ENCODE data around the gene ATRNL1. TPM values are rescaled to one million over a fixed set of nuclear protein-coding genes. Genes with fewer than 3 reads are reported as not detected.
A peak's percentile ranks its signal among the peaks of the same experiment; 100 is the strongest.

The ATRNL1 gene
- total and polyA plus RNA-seq, 7 experiments from 2014 or later: 0.46 to 1.0 TPM; not detected in 5

- ATAC-seq: no peak
- Mint-ChIP-seq H3K27ac (no peak overlapping the region), H3K27me3 (peaks cover 1 to 18% (median 12%) of the 10 kb centered on the region in 5 donors), H3K4me3 (no peak overlapping the region), H3K36me3 (no peaks in the 10 kb centered on the region), H3K4me1 (no peaks in the 10 kb centered on the region), H3K9me3 (no peaks in the 10 kb centered on the region)
- peak in 4 of 9 donors; percentile 2 to 14 (median 6) for DNase-seq
- ChIA-PET CTCF (interaction anchor here (1.0 to 1.2 kb wide), 2 partner anchors 825 to 1331 kb away, joined by 3 read pairs; no protein-coding TSS in a partner anchor), POLR2A (no interaction called here)
- H3K27me3 ChIP-seq (ENCODE audit: control insufficient read depth in 2 of 2, insufficient read depth in 2 of 2, low read length in 2 of 2): no peaks in the 10 kb centered on the region
- intact Hi-C loops (cut with micrococcal nuclease): loop anchor here (1.0 to 10.0 kb wide), 5 partner anchors 252 to 1332 kb away; no protein-coding TSS in a partner anchor
- H3K36me3 ChIP-seq (ENCODE audit: control insufficient read depth in 2 of 3, insufficient read depth in 3 of 3, low read length in 3 of 3): no peaks in the 10 kb centered on the region
- H3K27ac ChIP-seq (ENCODE audit: low read depth, low read length): no peak overlapping the region
- H3K4me1 ChIP-seq (ENCODE audit: control insufficient read depth in 2 of 2, insufficient read depth in 2 of 2, low read length in 2 of 2): no peaks in the 10 kb centered on the region
- H3K9me3 ChIP-seq (ENCODE audit: control insufficient read depth in 2 of 3, low read length in 3 of 3): no peaks in the 10 kb centered on the region
- no peak overlapping the region for H3K4me3 ChIP-seq (ENCODE audit: low read length)
Measured at GRCh38 chr10:115129752-115130151, 36.6 kb downstream of the ATRNL1 start.

GRCh38 chr10:115136616-115137015 is 43.5 kb downstream of the ATRNL1 start:
- no peak overlapping the region for H3K27ac ChIP-seq (ENCODE audit: low read depth, low read length)
- no peaks in the 10 kb centered on the region for H3K4me1 Mint-ChIP-seq
- no peak for ATAC-seq
- H3K27ac Mint-ChIP-seq: no peak overlapping the region
- H3K36me3 ChIP-seq (ENCODE audit: control insufficient read depth in 2 of 3, insufficient read depth in 3 of 3, low read length in 3 of 3): no peaks in the 10 kb centered on the region
- no peak overlapping the region for H3K4me3 Mint-ChIP-seq
- no peaks in the 10 kb centered on the region for H3K36me3 Mint-ChIP-seq
- no peak overlapping the region for H3K4me3 ChIP-seq (ENCODE audit: low read length)
- CTCF ChIA-PET: no interaction called here
- no peaks in the 10 kb centered on the region for H3K27me3 ChIP-seq (ENCODE audit: control insufficient read depth in 2 of 2, insufficient read depth in 2 of 2, low read length in 2 of 2)
- no peak for DNase-seq
- H3K9me3 Mint-ChIP-seq: peaks cover 0 to 7% (median 2%) of the 10 kb centered on the region in 11 donors
- intact Hi-C loops (cut with micrococcal nuclease): no loop called here
- POLR2A ChIA-PET: no interaction called here
- no peaks in the 10 kb centered on the region for H3K4me1 ChIP-seq (ENCODE audit: control insufficient read depth in 2 of 2, insufficient read depth in 2 of 2, low read length in 2 of 2)
- H3K9me3 ChIP-seq (ENCODE audit: control insufficient read depth in 2 of 3, low read length in 3 of 3): no peaks in the 10 kb centered on the region
- H3K27me3 Mint-ChIP-seq: peaks cover 3 to 28% (median 13%) of the 10 kb centered on the region in 5 donors

- no peaks in the 10 kb centered on the region for H3K36me3 Mint-ChIP-seq
- no peak for ATAC-seq
- H3K27ac ChIP-seq (ENCODE audit: low read depth, low read length): no peak overlapping the region
- peaks cover 0 to 13% (median 2%) of the 10 kb centered on the region in 5 donors for H3K27me3 Mint-ChIP-seq
- ChIA-PET CTCF (no interaction called here), POLR2A (no interaction called here)
- peaks cover 0 to 6% (median 2%) of the 10 kb centered on the region in 11 donors for H3K9me3 Mint-ChIP-seq
- H3K4me3 Mint-ChIP-seq: no peak overlapping the region
- no peaks in the 10 kb centered on the region for H3K27me3 ChIP-seq (ENCODE audit: control insufficient read depth in 2 of 2, insufficient read depth in 2 of 2, low read length in 2 of 2)
- no peak overlapping the region for H3K4me3 ChIP-seq (ENCODE audit: low read length)
- no peaks in the 10 kb centered on the region for H3K36me3 ChIP-seq (ENCODE audit: control insufficient read depth in 2 of 3, insufficient read depth in 3 of 3, low read length in 3 of 3)
- no peaks in the 10 kb centered on the region for H3K4me1 Mint-ChIP-seq
- intact Hi-C loops (cut with micrococcal nuclease): no loop called here
- no peak for DNase-seq
- H3K27ac Mint-ChIP-seq: no peak overlapping the region
- no peaks in the 10 kb centered on the region for H3K4me1 ChIP-seq (ENCODE audit: control insufficient read depth in 2 of 2, insufficient read depth in 2 of 2, low read length in 2 of 2)
- no peaks in the 10 kb centered on the region for H3K9me3 ChIP-seq (ENCODE audit: control insufficient read depth in 2 of 3, low read length in 3 of 3)
Measured at GRCh38 chr10:115141254-115141653, 48.1 kb downstream of the ATRNL1 start.

GRCh38 chr10:115157357-115157756 is 64.2 kb downstream of the ATRNL1 start:
- no peaks in the 10 kb centered on the region for H3K4me1 ChIP-seq (ENCODE audit: control insufficient read depth in 2 of 2, insufficient read depth in 2 of 2, low read length in 2 of 2)
- peaks cover 0 to 5% (median 0%) of the 10 kb centered on the region in 11 donors for H3K9me3 Mint-ChIP-seq
- no peak for ATAC-seq
- no peaks in the 10 kb centered on the region for H3K36me3 ChIP-seq (ENCODE audit: control insufficient read depth in 2 of 3, insufficient read depth in 3 of 3, low read length in 3 of 3)
- H3K27me3 Mint-ChIP-seq: peaks cover 5 to 34% (median 18%) of the 10 kb centered on the region in 5 donors
- H3K27ac ChIP-seq (ENCODE audit: low read depth, low read length): no peak overlapping the region
- no peak overlapping the region for H3K27ac Mint-ChIP-seq
- no peaks in the 10 kb centered on the region for H3K27me3 ChIP-seq (ENCODE audit: control insufficient read depth in 2 of 2, insufficient read depth in 2 of 2, low read length in 2 of 2)
- H3K4me3 Mint-ChIP-seq: no peak overlapping the region
- no peaks in the 10 kb centered on the region for H3K36me3 Mint-ChIP-seq
- intact Hi-C loops (cut with micrococcal nuclease): no loop called here
- H3K9me3 ChIP-seq (ENCODE audit: control insufficient read depth in 2 of 3, low read length in 3 of 3): no peaks in the 10 kb centered on the region
- no peak overlapping the region for H3K4me3 ChIP-seq (ENCODE audit: low read length)
- H3K4me1 Mint-ChIP-seq: no peaks in the 10 kb centered on the region
- CTCF ChIA-PET: no interaction called here
- DNase-seq: no peak
- POLR2A ChIA-PET: no interaction called here

GRCh38 chr10:115163129-115163528 is 70.0 kb downstream of the ATRNL1 start:
- DNase-seq (no peak), ATAC-seq (no peak)
- Histone ChIP-seq H3K9me3 (ENCODE audit: control insufficient read depth in 2 of 3, low read length in 3 of 3) (no peaks in the 10 kb centered on the region), H3K27me3 (ENCODE audit: control insufficient read depth in 2 of 2, insufficient read depth in 2 of 2, low read length in 2 of 2) (no peaks in the 10 kb centered on the region), H3K27ac (ENCODE audit: low read depth, low read length) (no peak overlapping the region), H3K36me3 (ENCODE audit: control insufficient read depth in 2 of 3, insufficient read depth in 3 of 3, low read length in 3 of 3) (no peaks in the 10 kb centered on the region), H3K4me3 (ENCODE audit: low read length) (no peak overlapping the region), H3K4me1 (ENCODE audit: control insufficient read depth in 2 of 2, insufficient read depth in 2 of 2, low read length in 2 of 2) (no peaks in the 10 kb centered on the region)
- peaks cover 0 to 19% (median 9%) of the 10 kb centered on the region in 5 donors for H3K27me3 Mint-ChIP-seq
- ChIA-PET POLR2A (no interaction called here), CTCF (no interaction called here)
- no peak overlapping the region for H3K27ac Mint-ChIP-seq
- H3K4me1 Mint-ChIP-seq: no peaks in the 10 kb centered on the region
- H3K4me3 Mint-ChIP-seq: no peak overlapping the region
- H3K36me3 Mint-ChIP-seq: no peaks in the 10 kb centered on the region
- peaks cover 0 to 4% (median 0%) of the 10 kb centered on the region in 11 donors for H3K9me3 Mint-ChIP-seq
- intact Hi-C loops (cut with micrococcal nuclease): no loop called here

GRCh38 chr10:115164220-115164619 is 71.1 kb downstream of the ATRNL1 start:
- no peak overlapping the region for H3K27ac Mint-ChIP-seq
- H3K9me3 ChIP-seq (ENCODE audit: control insufficient read depth in 2 of 3, low read length in 3 of 3): no peaks in the 10 kb centered on the region
- ATAC-seq: no peak

GRCh38 chr10:115167751-115168150 is 74.6 kb downstream of the ATRNL1 start:
- no peak overlapping the region for H3K27ac Mint-ChIP-seq
- POLR2A ChIA-PET: no interaction called here
- intact Hi-C loops (cut with micrococcal nuclease): no loop called here
- DNase-seq: no peak
- H3K27ac ChIP-seq (ENCODE audit: low read depth, low read length): no peak overlapping the region
- H3K36me3 Mint-ChIP-seq: no peaks in the 10 kb centered on the region
- no peaks in the 10 kb centered on the region for H3K27me3 ChIP-seq (ENCODE audit: control insufficient read depth in 2 of 2, insufficient read depth in 2 of 2, low read length in 2 of 2)
- CTCF ChIA-PET: no interaction called here
- H3K4me3 Mint-ChIP-seq: no peak overlapping the region
- peaks cover 0 to 8% (median under 1%) of the 10 kb centered on the region in 5 donors for H3K27me3 Mint-ChIP-seq
- H3K36me3 ChIP-seq (ENCODE audit: control insufficient read depth in 2 of 3, insufficient read depth in 3 of 3, low read length in 3 of 3): no peaks in the 10 kb centered on the region
- H3K4me1 Mint-ChIP-seq: peaks cover 0 to 2% (median 0%) of the 10 kb centered on the region in 7 donors
- H3K9me3 Mint-ChIP-seq: peaks cover 0 to 4% (median 0%) of the 10 kb centered on the region in 11 donors
- peak; percentile 41 for ATAC-seq
- no peak overlapping the region for H3K4me3 ChIP-seq (ENCODE audit: low read length)
- no peaks in the 10 kb centered on the region for H3K4me1 ChIP-seq (ENCODE audit: control insufficient read depth in 2 of 2, insufficient read depth in 2 of 2, low read length in 2 of 2)
- no peaks in the 10 kb centered on the region for H3K9me3 ChIP-seq (ENCODE audit: control insufficient read depth in 2 of 3, low read length in 3 of 3)

More at GRCh38 chr10:115164220-115164619, 71.1 kb downstream of the ATRNL1 start:
- H3K9me3 Mint-ChIP-seq: peaks cover 0 to 4% (median 0%) of the 10 kb centered on the region in 11 donors
- DNase-seq: no peak
- ChIA-PET POLR2A (no interaction called here), CTCF (no interaction called here)
- H3K4me3 ChIP-seq (ENCODE audit: low read length): no peak overlapping the region
- H3K4me1 ChIP-seq (ENCODE audit: control insufficient read depth in 2 of 2, insufficient read depth in 2 of 2, low read length in 2 of 2): no peaks in the 10 kb centered on the region
- H3K27me3 Mint-ChIP-seq: peaks cover 0 to 19% (median 9%) of the 10 kb centered on the region in 5 donors
- intact Hi-C loops (cut with micrococcal nuclease): no loop called here
- H3K36me3 Mint-ChIP-seq: no peaks in the 10 kb centered on the region
- no peaks in the 10 kb centered on the region for H3K4me1 Mint-ChIP-seq
- H3K27ac ChIP-seq (ENCODE audit: low read depth, low read length): no peak overlapping the region
- no peaks in the 10 kb centered on the region for H3K27me3 ChIP-seq (ENCODE audit: control insufficient read depth in 2 of 2, insufficient read depth in 2 of 2, low read length in 2 of 2)
- H3K36me3 ChIP-seq (ENCODE audit: control insufficient read depth in 2 of 3, insufficient read depth in 3 of 3, low read length in 3 of 3): no peaks in the 10 kb centered on the region
- no peak overlapping the region for H3K4me3 Mint-ChIP-seq
